Epidermal melanocyte (primary cell): ENCODE measurements around the gene ZBTB20.

ENCODE experiments used
- DNase-seq: peaks from one replicate; pipeline ENCODE4 v3.0.0; 2011; ENCODE audit warnings: low spot score; ENCODE audit not compliant: insufficient read length

The ZBTB20 gene

DNA sequence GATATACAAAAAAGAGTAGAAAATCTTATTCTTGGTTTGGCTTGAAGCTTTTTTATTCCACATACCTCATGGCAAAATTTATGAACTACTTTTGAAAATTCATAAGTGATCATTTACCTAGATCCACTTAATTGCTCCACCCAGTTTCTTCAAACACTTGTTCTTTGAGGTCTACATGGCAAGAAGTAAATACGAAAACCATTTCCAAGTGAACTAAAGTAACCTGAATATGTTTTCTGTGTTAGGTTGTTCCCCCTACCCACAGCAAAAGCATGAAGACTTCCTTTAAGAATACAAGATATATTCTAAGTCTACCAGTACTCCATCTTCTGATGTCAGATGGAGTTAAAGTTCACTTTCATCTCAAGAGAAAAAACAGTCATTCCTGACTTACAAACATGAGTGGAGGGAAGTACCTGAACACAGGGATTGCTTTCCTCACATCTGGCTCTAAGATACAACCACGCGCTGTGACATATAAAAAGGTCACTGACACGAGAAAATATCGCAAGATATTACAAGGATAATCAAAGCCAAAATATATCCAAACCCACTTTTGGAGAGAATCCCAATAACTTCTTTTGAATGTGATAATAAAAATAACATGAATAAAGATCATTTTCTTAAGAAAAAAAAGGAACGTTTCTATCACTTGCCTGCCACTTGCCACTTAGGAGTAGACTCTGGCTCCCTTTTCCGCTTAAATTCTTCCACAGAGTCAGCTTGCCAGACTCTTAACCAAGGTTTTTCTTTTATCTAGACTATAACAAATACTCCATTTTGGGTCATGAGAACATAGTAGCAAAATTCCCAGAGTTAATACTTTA lies 428.8 kb downstream of the ZBTB20 start:
- no peak for DNase-seq

DNA sequence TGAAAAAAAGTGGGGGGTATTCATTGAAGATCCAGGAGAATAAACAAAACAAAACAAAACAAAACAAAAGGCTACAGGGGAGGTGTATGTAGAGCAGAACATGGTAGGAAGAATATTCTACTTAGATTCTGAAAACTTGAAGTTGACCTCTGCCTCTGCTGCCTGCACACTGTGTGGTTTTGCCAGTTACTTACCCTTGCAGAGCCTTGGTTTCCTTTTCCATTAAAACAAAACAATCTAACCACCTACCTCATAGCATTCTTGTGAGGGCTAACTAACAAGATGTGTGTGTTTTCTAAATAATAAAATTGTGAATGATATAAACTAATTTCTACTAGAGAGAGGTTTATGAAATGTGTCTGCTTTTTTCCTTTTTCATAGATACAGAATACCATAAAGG lies 430.2 kb downstream of the ZBTB20 start:
- DNase-seq: no peak

DNA sequence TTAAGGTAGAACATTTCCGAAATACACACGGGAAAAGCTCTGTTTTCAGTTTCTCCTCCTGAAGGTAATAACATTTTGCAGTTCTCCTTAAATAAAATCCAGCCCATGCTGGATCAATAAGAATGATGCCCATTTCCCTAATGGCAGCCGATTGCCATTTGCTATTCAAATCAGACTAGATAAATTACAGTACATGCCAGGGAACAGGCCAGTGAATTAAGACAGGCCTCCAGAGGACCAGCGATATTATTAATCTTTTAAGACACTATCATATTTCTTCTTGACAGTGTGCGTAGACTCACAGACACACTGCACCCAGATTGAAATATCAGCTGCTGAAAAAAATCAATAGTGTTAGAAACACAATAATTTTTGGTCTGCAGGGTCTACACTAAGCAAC lies 431.0 kb downstream of the ZBTB20 start:
- no peak for DNase-seq

DNA sequence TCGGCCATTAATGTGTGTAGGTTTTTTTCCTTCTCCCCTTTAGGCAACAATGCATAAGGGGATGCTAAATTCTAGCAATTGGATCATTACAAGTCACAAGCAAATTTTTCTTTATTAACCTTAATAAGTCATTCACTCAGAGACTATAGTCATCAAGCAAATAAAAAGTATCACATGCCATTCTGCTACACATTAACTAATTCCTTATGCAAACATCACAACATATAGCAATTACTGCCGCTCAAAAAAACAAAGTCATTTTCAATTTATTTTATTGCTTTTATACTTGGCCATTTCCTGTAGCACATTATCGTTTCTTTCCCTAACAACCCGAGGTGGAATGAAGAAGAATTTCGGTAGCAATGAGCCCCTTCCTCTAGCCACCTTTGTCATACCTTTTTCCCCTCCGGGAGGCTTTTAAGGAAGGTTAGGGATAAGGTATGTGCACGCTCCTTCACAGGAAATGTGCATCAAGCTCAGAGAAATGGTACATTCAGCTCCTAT lies 432.1 kb downstream of the ZBTB20 start:
- no peak for DNase-seq

DNA sequence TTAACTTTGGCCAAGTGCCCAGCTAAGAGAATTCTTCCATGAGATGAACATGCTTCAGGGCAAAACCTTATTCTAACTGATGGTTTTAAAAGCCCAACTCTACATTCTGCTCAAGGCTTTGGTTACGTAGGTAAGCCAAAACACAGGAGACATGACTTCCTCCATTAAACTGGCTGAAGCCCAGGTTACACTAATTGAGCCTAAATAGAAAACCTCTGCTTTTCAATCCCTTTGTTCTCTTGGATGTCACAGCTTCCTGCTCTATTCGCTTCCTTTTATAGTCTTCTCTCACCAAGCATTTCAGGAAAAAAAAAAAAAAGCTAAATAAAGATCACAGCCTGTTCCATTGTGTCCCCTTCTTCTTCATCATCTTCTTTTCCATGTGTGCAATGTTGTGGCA lies 432.9 kb downstream of the ZBTB20 start:
- no peak for DNase-seq

DNA sequence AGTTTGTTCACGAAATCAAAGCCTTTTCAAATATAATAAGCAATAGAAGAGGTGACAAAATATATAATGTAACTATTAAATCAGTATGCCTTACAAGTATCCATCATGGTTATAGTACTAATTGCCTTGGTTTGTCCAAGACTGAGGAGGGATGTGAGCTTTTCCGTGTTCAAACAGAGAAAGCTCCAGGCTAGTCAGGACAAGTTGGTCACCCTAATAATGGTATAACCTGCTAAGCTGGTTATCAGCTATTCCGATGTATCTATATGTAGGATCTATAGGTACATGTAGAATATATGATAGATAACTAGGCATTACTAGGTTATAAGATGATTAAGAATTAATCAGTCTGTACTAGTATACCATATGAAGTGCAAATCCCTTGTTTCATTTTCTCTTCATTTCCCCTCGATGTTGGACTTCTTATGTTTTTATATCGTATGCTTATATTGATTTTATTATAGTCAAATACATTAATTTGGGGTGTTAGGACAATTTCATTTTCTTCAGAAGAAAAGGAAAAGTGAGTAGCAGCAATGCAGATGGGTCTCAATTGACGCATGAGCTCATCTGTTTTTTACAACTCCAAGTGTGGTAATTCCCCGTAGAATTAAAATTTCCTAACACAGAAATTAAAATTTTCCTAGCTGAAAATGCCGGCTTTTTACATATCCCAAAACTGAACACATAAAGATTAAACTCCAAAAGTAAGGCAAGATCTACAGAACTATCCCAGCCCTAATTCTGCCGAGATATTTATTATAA lies 434.2 kb downstream of the ZBTB20 start:
- no peak for DNase-seq

DNA sequence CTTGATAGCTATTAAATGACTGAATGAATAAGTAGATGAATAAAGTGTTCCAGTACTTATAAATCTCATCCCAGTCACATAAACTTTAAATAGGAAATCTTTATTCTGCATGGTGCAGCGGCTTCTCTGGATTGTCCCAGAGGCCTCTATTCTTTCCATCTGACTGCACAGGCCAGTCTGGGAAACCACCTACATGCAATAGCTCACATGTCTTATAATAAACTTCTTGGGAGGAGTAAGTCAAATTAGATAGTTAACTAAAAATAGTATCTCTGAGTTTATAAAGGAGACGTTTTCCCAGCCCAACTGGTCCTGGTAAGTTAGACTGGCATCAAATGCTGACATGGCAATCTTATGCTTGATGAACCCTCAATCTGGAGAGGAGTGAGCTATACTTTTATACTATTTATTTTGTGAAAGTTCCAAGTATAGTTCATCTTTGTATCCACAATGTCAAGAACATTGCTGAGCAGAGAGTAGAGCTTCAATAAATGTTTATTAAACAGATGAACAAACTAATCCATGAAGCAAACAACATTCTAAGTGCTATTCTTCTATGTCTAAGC lies 435.7 kb downstream of the ZBTB20 start:
- DNase-seq: no peak

DNA sequence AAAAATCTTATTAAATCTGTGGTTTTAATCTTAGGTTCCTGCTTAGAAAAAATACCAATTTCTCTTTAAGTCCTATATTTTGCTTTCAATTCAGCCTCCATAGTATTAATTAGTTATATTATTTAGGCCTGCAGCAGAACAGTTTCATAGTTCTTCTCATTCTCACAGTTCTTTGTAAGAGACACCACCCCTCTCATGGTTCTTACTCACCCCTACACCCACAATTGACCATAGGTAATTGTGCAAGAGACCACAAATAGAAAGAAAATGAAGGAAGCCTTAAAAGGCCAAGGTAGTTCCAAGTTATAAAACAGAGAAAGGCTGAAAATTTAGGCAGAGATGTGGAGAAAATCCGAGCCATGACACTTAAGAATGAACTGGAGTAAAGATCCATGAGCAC lies 438.0 kb downstream of the ZBTB20 start:
- DNase-seq: no peak

DNA sequence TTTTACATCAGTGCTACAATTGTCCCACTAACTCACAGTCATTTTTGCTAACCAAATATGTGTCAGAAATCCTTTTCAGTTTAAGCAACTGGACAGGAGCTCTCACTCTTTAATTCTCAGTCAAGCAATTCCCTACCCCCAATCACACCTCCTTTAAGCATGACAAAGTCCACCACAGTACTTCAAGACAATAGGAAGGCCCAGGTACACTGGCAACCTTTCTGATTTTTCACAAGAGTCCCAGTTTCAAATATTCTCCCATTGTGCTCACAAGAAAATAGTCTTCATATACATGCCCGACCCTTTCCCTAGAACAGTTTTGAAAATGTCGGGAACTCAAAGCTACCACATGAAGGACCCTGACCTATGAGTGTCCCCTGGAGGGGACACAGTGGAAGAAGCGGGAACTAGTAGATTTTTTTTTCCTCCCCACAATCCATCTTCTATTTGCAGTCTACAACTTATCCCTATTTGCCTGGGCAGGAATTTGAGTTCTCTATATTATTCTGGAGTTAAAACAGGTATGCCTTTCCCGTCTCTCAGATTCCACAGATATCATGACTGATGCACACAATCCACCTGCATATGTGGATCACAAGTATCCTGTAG lies 439.7 kb downstream of the ZBTB20 start:
- DNase-seq: no peak

DNA sequence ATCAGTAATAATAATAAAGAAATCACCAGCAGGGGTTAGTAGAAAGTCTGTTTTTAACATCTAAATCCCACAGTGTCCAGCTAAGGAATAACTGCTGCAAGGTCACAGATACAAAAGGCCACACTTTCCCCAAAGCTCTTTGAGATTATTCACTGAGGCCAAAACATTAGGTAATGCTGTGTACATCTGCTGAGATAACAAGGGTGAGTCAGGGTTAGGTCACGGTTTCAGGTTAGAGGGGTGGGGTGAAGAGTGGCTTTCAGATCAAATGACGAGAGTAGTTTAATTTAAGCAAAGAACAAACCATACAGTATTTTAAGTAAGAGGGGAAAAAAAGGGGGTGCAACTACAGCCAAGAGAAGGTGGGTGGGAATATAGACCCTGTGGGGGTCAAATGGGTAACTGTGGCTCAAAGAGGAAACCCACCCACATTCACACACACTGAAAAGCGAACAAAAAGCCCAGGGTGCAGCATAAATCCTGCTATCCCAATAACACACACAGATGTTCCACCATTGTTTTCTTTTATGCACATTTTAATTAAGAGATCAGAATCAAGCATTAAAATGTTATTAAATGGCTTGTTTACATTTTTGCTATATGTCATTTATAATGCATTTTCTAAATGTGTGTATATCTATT lies 440.4 kb downstream of the ZBTB20 start:
- DNase-seq: no peak

DNA sequence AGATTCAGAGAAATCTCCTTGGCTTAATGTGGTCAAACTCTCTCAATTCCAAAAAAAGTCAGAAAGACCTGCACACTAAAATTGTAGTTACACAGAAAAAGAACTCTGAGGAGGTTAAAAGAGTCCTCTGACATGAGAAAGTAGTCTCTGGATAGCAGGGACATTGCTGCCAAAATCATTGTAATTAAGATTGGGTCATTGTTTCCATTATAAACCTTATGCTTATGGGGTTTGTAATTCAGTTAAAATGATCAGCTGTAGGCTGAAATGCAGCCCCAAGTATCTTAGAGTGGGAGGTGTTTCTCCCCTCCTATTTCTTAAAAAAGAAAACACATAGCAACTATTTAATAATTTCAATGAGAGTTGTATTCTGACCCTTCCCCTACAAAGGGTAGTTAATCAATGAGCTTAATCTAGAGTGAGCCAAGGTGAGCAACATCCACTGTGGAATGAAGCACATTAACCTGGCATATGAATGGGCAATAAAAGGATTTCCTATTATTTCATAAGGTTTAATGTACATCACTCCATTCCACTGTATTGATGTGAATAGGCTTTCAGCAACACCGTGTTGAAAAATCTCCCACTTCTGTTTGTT lies 446.4 kb downstream of the ZBTB20 start:
- no peak for DNase-seq

DNA sequence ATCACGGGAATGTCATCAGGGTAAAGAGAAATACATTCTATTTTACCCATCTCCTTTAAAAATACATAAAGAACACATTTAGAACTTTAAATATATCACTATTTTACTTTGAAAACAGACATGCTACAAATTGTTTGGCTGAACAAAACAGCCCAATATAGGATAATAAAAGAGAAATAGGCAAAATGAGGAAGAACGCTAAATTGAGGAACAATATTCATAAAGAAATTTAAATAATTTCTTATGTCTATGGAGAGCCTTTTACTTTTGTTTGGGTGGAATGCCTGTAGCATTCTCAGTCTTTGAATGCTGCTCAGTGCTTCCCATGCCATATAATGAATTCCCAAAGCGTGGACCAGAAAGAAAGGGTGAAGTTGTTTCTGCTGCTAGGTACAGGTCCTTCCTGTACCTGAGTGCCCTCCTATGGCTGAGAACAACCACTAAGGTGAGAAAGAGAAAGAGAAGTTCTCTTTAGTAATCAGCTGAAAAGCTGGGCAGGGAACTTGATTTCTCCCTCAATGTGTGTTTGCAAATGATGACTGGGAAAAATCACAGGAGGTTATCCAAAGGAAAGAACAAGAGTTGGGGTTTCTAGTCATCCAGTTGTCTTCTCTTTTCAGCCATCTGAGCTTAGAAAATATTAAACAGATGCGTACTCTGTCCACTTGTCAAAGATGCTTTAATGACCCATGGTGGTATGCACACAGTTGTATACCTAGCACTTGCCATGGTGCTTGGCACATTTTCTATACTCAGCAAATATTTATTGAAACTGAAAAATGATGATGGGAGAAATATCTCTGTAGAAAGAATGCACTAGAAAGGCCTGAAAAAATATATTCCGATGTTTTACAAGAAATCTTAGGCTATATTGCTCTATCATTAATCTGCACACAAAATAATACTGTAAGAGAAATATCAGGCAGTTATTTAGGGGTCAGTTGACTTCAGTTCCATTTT lies 448.7 kb downstream of the ZBTB20 start:
- DNase-seq: no peak

DNA sequence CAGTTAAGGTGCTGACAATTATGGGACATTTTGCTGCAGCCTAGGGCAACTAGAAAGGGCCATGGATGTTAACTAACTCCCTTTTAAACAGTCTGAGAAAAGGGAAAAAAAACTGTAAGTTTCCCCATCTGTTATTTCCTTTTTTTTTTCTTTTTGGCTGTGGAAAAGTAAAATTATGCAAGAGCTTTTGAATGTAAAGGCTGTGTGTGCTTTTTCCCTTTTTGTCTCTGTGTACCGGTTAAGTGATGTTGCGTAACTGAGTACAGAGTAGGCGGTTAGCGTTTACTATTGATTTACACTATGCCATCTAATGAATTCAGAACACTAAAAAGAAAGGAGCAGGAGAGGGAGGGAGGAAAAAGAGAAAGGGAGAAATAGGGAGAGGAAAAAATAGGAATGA lies 449.7 kb downstream of the ZBTB20 start:
- DNase-seq: no peak

DNA sequence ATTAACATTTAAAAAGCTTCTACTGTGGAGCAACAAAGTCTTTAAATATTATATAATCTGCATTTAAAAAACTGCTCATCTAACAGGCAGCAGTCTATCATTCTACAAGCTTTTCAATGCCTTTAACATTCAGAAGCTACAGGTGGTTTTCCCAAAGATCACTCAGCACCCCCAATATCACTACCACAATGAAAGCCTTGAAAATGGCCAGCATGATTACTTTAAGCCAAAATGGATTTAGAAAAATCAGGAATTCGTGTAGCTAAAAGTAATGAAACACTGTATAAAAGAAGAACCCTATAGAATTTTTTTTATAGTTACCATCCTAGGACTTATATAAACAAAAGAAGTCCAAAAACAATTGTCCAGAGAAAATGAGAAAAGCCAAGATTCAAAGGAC lies 452.8 kb downstream of the ZBTB20 start:
- DNase-seq: no peak

DNA sequence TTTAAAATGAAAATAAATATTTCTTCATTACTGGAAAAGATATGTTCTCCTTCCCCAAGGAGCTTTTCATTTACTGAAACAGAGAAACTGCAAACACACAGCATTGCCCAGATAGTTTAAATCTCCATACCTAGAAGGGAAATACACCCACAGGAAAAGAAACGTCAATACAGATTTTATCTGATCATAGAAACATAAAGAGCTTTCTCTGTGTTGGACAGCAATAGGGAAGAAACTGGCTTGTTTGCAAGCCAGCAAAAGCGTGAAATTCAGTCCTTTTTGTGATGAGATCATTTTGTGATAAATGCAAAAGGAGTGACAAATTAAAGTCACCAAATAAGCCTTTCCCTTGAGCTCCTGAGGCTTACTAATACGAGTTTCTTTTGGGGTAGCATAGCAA lies 455.2 kb downstream of the ZBTB20 start:
- no peak for DNase-seq

DNA sequence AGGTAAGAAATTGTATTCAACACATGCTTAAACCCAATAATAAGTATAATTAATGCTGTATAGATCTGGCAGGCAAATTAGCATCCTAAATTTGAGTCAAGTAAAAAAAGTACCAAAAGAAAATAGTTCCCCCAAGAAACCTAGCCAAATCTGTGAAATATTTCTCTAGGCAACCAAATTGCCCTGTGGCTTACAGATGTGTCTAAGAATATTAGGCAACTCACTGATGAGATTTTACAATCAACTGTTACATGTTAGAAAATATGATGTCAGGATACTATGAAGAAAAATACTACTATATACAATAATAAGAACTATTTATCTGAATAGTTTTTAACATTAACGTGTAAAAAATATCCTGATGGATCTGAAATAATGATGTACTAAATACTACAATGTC lies 456.2 kb downstream of the ZBTB20 start:
- no peak for DNase-seq

DNA sequence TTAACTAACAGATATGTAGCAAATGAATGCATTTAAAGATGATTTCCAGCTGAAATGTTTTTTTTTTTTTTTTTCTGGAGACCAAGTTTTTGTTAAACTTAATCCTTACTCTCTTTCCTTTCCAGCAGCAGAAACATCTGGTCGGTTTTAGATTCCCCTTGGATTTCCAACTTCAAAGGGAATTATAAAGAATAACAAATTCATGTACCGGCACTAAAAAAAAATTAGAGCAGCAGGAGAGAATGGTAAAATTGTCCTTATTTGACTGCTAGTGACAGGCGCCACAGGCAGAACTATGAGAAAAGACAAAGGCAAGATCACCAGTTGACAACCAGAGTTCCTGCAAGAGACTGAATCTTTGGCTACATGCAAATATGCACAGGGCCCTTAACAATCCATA lies 459.9 kb downstream of the ZBTB20 start:
- DNase-seq: no peak

DNA sequence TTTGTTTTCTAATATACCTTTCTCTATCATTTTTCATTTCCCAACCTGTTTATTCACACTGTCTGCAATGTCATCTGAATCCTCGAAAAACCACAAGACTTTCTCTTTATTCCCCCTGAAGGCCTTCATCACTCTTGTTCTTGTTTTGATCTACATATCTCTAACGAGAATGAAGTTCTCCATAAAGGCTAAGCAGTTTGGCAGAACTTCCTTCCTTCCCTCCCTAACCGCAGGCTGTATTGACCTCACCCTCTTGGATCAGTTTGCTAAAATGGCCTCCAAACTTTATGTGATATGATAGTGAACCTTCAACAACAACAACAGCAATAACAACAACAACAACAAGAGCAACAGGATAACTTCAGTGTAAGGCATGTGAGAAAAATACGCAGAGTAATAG lies 460.5 kb downstream of the ZBTB20 start:
- no peak for DNase-seq

DNA sequence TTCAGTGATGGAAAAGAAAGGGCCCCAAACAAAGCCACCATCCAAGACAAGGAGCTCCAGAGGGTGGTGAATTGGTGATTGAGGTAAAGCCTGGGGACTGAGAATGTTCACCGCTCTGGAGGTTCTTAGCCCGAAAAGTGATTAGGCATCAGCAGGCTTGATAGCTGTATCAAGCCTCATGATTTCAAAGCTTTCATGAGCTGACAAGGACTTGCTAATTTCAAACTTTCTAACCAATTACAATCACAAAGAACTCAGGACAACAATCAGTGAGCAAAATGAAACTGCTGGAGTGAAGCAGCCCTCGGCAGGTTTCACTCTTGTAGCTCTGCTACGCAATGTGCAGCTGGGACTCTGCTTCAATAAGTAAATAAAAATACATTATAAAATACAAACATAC lies 461.9 kb downstream of the ZBTB20 start:
- no peak for DNase-seq

DNA sequence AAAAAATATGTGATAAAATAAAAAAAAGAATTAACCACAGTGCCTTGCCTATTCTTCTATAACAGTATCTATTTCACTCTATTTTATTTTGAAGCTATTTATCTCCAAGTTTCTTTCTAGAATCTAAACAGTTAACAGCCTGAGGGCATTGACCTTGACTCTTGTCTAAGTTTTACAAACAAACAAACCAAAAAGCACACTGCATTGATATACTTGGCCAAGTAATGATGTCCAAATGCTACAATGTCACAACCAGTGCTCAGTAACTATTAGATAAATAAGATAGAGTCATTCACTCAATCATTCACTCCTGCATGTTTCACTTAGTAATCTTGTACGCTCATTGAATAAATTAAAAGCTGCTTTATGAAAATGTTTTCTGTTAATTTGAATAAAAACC lies 466.8 kb downstream of the ZBTB20 start:
- no peak for DNase-seq
